ENCODE measurements around the gene CFAP74.

The CFAP74 gene

DNA sequence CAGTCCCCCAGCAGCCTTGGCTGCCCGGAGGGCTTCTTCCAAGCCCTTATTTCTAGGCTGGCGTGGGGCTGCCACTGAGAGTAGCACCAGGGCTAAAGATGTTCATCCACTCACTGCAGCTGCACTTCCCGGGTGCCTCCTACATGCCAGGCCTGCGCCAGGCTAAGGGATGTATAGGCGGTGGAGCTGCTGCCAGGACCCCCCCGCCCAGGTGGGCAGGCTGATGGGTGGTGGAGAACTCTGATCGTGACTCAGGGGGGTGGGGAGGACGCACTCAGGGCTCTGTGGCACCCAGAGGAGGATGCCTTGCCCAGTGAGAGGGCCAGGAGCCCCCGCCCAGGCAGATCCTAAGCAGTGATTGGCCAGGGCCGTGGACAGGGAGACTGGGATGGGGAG is 34.1 kb downstream of the CFAP74 start:
- no peak for DNase-seq

DNA sequence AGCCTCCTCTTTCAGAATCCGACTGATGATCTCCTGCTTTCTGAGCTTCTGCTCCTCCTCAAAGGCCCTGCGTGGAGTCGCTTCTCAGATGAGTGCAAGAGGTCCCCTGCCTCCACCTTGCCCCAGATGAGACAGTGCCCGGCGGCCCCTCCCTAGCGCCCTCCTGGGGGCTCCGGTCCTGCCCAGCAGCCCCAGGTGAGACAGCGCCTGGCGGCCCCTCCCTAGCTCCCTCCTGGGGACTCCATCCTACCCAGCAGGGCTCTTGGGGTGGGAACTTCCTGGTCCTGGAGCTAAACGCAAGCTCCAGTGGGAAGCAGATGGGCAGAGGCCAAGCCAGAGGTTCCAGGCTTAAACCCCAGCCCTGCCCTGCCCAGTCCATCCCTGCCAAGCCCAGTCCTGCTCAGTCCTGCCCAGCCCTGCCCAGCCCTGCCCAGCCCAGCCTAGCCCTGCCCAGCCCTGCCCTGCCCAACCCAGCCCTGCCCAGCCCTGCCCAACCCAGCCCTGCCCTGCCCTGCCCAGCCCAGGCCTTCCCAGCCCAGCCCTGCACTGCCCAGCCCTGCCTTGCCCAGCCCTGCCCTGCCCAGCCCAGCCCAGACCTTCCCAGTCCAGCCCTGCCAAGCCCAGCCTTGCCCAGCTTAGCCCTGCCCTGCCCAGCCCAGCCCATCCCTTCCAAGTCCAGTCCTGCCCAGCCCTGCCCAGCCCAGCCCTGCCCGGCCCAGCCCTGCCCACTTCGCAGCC is 34.6 kb downstream of the CFAP74 start:
- no peak for DNase-seq

DNA sequence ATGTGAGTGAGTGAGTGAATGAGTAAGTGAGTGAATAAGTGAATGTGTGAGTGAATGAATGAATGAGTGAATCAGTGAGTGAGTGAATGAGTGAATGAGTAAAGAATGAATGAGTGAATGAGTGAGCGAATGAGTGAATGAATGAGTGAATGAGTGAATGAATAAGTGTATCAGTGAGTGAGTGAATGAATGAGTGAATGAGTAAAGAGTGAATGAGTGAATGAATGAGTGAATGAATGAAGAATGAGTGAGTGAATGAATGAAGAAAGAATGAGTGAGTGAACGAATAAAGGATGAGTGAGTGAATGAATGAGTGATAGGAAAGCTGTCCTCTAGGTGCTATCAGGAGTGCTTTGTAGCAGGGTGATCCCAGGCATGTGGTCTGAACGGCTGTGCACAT is 35.7 kb downstream of the CFAP74 start:
- DNase-seq: no peak

DNA sequence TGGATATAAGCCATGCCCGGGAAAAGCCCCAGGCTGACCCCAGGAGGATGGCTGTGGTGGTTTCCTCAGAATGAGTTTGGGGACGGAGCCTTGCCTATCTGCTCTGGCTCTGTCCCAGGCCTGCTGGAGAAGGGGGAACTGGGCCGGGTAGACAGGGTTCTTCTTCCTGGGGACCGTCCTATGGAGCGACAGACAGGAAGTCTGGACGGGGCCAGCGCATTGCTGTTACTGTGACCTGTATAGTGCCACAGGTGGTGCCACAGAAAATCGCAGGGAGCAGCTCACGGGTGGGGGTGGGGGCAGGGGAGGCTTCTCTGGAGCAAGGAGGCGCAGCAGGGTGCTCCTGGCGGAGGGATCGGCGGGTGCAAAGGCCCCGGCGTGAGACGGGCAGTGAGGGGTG is 36.4 kb downstream of the CFAP74 start:
- DNase-seq: no peak

DNA sequence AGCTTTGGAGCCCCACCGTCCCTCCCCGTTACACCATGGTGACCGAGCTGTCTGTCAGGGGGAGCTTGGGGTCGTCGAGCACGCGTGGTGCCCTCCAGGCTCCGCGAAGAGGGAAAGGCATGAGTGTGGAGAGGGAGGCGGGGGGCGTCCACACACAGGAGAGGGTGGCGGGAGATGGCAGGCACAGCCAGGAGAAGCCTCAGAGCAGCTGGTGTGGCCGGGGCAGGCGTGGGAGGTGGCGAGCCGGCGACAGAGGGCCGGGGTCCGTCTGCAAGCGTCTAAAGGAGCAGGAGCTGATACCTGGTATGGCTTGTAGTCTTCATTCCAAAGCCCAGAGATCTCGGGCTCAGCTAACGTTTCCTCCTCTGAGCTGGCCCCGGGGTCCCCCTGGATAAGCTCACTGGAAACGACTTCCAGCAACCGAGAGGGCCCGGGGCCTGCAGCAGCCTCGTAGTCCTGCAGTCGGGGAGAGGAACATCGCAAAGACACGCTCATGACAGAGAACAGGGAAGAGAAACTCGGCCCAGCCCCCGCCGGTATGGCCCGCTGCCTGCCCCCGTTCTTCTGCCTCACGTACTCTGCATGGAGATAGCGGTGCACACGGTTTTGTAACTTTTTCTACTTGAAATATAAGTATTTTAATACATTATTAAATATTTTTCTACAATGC is 37.4 kb downstream of the CFAP74 start:
- no peak for DNase-seq

DNA sequence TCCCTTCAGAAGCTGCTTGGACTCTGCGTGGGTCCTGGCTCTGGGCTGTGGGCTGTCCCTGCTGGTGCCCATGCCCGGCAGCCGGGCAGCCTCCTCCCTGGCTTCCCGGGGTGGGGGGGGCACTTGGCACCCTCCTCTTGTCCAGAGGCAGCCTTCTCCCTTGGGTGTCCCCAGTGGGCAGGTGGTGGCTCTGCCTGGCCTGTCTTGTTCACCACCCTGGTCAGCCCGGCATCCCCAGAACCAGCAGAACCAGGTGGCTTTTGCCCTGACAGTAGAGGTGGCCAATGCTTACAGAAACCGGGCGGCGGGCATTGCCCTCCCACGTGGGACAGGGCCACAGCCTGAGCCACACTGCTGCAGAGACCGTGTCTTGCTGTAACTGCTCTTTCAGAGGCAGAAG is 38.0 kb downstream of the CFAP74 start:
- no peak for DNase-seq

DNA sequence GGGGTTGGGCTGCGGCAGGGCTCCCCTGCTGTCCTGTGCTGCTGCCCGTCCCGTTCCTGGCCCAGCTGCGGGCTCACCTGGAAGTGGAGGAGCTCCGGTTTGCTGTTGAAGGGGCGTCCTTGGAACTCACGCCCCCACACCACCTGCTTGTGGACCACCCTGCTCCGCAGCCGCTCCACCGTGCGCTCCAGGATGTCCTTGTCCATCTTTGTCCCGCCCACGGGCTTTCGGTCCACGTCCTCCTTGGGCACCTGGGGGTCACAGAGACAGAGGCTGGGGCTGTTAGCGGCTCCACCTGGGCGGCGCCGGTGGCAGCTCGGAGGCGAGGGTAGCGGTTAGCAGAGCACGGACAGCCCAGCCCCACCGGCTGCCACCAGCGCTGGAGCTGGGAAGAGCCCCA is 38.8 kb downstream of the CFAP74 start:
- DNase-seq: no peak

DNA sequence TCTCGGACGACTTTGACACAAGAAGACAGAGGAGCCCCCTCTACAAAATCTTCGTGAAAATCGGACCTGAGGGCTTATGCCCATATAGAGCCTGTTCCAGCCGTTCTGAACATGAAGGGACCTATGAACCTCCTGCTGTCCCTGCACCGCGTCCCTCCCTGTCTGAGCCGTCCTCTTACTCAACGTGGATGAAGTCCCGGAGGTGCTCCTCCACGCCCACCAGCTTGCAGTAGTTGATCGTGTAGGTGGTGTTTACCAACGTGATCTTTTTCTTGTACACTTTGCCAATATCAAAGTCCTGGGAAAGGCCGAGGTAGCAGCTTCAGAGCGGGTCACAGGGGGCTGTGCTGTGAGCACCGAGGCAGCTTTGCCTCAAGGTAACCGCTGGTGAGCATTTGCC is 40.0 kb downstream of the CFAP74 start:
- DNase-seq: no peak

DNA sequence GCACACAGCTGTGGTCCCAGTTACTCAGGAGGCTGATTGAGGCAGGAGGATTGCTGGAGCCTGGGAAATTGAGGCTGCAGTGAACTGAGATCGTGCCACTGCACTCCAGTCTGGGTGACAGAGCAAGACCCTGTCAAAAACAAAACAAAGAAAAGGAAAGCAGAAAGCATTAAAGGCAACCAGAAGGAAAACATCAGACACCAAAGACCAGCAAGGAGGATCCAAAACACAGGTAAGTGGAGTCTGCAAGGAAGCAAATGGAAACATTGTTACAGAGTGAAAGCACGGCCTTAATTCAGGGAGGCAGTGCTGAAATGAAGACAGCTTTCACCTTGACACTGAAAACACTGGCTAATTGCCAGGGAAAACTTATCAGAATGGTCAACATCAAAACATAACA is 40.8 kb downstream of the CFAP74 start:
- no peak for DNase-seq

DNA sequence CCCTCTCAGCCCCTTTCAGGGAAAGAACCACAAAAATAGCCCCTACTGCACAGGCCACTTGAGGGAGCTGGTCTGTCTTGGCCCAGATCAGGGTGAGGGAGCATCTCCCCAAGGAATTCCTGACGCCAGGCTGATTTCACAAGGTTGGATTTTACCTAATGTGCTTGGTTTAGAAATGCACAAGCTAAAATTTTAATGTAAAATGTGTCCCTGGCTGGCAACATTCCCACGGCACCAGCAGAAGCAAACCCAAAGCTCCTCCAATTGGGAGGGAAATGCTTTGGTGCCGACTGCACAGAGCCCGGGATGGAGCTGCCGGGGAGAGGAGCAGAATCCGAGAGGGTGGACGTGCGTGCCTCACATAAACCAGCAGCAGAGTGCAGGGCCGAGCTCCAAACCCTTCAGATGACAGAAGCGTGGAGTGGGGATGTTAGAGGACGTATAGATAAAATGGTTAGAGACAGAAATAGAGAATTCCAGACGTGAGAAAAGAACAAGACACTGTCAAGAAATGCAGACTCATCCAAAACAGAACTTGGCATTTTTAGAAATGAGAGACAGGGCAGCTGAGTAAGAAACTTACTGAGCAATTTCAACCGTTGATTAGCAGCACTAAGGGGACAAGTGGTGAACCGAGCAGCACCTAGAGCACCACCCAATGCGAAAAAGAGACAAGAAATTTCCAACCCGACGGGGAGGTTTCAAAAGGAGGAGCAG is 42.9 kb downstream of the CFAP74 start:
- DNase-seq: no peak

DNA sequence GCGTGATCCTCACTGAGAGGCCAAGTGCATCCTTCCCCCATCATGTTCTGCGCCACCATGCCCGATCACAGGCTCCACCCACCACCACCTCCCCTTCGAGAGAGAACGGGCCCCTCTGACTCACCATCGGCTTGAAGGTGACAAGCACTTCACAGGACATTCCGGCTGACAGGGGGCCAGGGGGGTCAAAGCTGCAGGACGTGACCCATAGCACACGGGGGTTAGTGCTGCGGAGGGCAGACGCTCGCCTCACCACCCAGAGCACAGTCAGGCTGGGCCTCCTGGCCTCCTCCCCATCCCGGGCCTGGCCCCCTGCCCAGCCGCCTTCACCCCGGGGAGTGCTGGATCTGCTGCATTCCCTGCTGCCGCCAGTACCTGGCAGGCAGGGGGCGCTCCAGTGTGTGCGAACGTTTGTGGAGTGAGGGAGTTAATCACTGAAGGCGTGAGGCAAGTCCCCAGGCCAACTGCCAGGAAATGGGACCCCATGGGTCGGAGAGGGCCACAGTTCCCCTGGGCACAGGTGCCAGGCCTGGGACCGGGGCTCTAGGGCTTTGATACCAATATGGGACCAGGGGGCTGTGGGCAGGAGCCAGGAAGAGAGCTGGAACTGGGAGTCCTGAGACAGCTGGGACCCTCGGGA is 43.6 kb downstream of the CFAP74 start:
- DNase-seq: peak; percentile 76 to 87

DNA sequence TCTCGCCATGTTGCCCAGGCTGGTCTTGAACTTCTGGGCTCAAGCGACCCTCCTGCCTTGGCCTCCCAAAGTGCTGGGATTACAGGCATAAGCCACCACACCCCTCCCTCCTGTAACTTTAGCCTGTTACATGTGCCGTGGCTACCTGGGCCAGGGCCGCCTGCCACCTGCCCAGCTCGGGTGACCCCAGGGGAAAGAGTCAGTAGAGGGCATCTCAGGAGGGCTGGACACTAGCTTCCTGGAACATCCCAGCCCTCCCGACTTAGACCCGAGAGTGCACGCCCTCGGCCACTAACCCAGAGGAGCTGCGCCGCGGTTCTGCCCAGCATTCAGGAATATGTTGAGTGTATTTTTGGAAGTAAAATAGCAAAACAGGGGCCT is 44.1 kb downstream of the CFAP74 start:
- no peak for DNase-seq

DNA sequence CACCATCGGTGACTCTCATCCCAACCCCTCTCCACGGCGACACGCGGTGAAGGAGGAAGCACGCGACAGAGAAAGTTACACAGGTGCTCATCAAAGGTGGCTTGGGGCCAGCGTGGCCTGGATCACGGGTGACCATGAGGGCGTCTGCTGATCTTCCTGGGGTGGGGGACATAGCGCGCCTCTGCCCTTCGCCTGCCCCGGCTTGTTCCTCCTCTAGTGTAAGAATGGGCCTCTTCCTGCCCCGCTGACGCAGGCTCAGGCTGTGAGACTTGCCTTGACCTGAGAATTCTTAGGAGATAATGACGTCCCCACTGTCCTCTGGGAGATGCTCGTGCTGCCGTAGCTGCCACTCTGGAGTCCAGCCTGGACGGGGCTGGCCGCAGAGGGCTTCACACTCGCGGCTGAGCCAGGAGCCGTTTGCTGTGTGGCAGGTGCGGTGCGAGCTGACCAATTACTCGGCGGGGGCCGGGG is 45.5 kb downstream of the CFAP74 start:
- no peak for DNase-seq

DNA sequence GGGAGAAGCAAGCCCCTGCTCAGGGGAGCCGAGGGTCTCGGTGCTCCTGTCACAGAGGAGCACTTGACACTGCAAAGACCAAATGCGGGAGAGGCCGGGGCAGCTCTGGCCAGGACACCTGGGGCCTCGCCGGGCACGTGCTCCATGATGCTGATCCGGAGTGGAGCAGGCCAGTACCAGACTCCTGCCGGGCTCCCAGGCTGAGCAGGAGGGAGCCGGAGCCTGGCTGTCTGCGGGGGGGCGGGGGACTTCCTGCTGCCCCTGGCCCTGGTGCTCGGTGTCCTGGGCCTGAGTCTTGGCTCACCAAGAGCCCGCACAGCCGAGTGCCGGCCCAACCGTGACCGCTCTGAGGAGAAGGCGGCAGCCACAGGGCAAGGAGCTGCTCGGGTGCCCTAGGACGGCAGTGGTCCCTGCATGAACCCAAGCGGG is 46.0 kb downstream of the CFAP74 start:
- no peak for DNase-seq

DNA sequence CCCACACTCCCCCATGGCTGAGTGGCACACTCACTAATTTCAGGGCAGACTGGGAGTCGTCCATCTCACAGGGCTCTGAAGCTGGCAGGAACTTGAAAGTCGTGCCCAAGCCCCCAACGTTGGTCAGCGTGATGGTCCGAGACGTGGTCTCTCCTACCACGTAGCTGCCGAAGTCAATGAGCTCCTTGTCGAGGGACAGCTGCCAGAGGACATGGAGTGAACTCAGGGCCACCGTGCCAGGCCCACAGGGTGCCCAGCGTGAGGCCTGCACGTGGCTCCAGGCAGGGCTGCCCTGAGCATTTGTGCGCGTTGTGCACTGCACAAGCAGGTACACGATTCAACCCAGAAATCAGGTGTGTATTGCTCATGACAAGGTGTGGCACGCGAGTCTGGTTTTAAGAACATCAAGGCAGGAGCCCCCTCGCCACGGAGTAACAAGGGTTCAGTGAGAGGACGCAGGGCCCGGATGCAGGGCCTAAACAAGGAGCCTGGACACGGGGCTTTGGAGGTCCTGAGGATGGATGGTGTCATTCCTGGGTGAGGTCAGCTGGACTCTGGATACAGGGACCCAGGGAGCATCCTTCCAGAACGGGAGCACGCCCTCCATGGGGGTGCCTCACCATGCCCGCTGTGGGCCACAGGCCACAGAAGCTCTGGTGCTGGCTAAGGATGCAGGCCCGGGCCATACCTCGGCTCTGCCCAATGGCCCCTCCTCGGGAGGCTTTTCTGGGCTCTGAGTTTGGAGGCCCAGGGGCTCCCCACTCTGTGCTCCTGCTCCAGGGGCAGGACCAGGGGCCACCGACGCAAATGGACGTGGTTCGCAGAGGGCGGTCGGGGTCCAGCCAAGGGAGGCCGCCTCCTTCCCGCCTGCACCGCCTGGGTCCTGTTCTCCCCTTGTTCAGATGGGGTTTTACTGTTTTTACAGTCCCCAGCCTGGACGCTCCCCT is 46.7 kb downstream of the CFAP74 start:
- no peak for DNase-seq

DNA sequence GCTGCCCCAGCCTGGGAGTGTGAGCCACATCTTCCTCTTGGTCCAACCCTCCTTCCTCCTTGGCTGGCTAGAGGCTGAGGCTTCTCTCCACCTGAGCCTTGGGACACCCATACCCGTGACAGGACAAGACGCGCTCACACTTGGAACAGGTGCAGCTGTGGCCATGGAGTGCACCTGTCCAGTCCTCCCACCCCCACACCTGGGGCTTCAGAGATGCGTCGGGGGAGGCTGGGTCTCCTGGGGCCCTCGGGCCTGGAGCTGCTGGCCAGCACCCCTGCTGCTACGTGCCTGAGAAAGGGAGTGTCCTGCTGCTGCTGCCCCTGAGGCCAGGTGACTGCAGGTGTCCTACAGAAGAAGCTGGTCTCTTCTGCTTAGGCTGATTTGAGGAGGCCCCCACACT is 47.5 kb downstream of the CFAP74 start:
- DNase-seq: no peak

DNA sequence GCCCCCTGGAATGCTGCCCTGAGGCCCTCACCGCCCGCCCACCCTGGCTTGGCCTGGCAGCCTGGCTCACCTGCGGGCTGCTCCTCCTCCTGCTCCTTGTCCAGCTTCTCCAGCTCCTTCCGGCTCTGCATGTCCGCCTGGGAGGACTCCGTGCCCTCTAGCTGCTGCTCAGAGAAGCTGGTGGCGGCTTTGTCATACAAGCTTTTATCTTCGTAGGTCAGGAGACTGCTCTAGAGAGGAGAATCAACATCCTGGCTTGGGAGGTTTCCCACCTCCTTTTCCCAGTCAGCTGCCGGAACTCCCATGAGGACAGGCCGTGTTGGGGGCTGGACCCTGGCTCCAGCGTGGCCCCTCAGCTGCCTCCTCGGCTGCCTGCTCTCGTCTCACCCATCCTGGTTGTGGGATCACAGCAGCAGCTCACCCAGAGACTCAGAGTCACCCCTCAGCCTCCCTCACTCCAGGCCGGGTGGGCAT is 47.9 kb downstream of the CFAP74 start:
- DNase-seq: no peak

DNA sequence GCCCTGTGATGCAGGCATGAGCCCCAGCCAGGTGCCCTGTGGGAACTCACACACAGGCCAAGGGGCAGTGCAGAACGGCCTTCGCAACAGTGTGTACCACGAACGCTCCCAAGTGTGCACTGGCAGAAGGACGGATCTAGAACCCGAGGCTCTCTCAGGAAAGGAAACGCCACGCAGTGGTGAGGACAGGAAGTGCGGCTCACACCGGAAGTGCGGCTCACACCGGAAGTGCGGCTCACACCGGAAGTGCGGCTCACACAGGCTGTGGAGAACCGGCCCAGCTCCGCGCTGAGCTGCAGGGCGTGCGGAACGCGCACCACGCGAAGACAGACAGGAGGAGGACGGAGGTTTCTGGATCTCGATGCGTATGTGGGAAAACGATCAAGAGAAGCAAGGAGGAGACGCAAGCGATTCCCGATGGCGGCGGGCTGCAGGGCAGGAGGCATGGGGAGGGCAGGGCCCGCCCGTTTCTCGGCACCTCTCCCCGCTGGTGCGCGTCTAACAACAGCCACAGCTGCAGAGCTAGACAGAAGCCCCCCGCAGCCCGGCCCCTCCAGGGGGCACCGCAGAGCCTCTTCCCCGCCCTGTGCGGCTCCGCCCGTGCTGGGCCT is 48.6 kb downstream of the CFAP74 start:
- peak; percentile 28 to 48 for DNase-seq

DNA sequence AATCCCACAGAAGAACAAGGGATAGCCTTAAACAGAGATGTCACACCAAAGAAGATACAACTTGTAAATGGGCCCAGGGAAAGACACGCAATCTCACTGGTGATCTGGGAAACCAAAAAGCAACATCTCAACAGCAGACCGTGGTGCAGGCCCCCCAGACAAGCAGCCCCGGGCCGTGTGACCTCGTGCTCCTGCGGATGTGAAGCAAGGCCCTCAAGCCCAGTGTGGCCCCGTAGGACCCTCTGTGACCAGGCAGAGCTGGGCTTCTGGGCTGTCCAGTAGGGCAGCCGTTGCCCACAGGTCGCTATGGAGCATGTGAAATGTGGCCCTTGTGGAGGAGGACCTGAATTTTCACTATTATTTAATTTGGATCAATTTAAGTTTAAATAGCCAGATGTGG is 49.6 kb downstream of the CFAP74 start:
- no peak for DNase-seq

DNA sequence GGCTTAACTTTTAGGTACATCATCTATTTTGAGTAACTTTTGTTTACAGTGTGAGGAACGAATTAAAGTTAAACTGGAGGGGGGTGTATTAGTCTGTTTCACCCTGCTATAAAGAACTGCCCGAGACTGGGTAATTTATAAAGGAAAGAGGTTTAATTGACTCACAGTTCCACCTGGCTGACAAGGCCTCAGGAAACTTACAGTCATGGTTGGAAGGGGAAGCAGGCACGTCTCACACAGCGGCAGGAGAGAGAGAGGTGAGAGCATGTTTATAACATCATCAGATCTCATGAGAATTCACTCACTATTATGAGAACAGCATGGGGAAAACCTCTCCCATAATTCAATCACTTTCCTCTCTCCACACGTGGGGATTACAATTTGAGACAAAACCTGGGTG is 52.6 kb downstream of the CFAP74 start:
- DNase-seq: no peak

DNA sequence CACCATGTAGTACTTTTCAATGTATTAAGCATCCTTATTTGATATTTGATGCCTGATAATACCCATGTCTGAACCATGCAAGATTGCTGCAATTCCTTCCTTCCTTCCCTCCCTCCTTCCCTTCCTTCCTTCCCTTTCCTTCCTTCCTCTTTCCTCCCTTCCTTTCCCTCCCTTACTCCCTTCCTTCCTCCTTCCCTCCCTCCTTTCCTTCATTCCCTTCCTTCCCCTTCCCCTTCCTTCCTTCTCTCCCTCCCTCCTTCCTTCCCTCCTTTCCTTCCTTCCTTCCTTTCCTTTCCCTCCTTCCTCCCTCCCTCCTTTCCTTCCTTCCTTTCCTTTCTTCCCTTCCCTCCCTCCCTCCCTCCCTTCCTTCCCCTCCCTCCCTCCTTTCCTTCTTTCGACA is 54.8 kb downstream of the CFAP74 start:
- DNase-seq: no peak

DNA sequence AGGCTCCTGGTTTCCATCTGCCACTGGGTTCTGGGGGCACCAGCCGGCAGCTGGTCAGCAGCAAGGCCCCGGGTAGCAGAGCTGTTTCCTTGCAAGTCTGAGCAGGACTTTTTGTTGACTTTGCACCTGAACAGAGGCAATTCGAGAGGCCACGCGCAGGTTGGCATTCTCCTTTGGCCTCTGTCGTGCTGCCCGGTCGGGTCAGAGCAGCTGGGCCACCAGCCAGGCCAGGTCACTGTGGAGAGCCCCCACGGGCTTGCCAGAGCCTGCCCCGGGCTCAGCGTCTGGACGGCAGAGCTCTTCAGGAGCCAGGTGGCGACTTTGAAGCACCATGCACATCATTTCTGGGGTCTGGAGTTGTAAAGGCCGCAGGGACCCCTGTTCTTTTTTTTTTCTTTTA is 56.1 kb downstream of the CFAP74 start:
- no peak for DNase-seq
